ENCODE data around the gene TAS1R2. TPM values are rescaled to one million over a fixed set of nuclear protein-coding genes. Genes with fewer than 3 reads are reported as not detected.

Gene TAS1R2
- total RNA-seq, 2 donors from 2014 or later, result not detected

DNA sequence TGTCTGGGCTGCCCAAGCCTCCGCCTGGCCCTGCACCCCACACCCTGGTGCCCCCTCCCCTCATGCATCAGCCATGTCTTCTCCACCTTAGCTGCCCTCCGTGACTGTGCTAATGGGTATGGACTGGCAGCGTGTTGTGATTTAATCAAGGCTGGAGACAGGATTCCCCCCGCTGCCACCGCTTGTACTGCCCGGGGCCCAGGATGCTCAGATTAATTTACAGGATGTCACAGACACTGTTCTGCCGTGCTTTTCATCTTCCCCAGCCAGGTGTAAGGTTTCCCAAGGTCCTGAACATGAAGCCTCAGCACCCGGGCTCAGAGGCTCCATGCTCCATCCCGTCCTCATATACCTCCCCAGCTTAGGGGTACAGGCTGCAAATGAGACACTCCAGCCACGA, 66.3 kb downstream of the TAS1R2 start:
- H3K4me1 Mint-ChIP-seq, result no peaks in the 10 kb centered on the region
- ATAC-seq, result no peak
- H3K27ac Mint-ChIP-seq, result no peak overlapping the region
- H3K4me3 Mint-ChIP-seq, result no peak overlapping the region
- peaks cover 68% of the 10 kb centered on the region for H3K27me3 Mint-ChIP-seq
- DNase-seq, result no peak
- peaks cover 2% of the 10 kb centered on the region for H3K36me3 Mint-ChIP-seq (ENCODE audit: low read depth)
- no peaks in the 10 kb centered on the region for H3K9me3 ChIP-seq (ENCODE audit: control insufficient read depth, low read length, poor library complexity, severe bottlenecking)

GRCh38 chr1:18792747-18793146, 66.7 kb downstream of the TAS1R2 start:
- no peak overlapping the region for H3K27ac Mint-ChIP-seq
- DNase-seq (no peak), ATAC-seq (no peak)
- H3K36me3 Mint-ChIP-seq (ENCODE audit: low read depth), result peaks cover 2% of the 10 kb centered on the region
- H3K4me3 Mint-ChIP-seq, result no peak overlapping the region
- peaks cover 68% of the 10 kb centered on the region for H3K27me3 Mint-ChIP-seq
- no peaks in the 10 kb centered on the region for H3K4me1 Mint-ChIP-seq
- H3K9me3 ChIP-seq (ENCODE audit: control insufficient read depth, low read length, poor library complexity, severe bottlenecking), result no peaks in the 10 kb centered on the region

Other genes starting within 250 kb of the TAS1R2 start
- not detected for gene PAX7, start 228.8 kb downstream of the TAS1R2 start, total RNA-seq
- gene ALDH4A1, start 42.9 kb upstream of the TAS1R2 start, total RNA-seq, result 1 to 10 TPM; 1.1 to 1.2 TPM
- gene IFFO2, start 97.0 kb upstream of the TAS1R2 start, total RNA-seq, result 100 to 1,000 TPM in 1 of 2 donors, 10 to 100 TPM in 1; 99.8 to 119 TPM